H1 (cell line): ENCODE data around the gene TAOK1. TPM values are rescaled to one million over a fixed set of nuclear protein-coding genes. Genes with fewer than 3 reads are reported as not detected.

Source experiments
- CTCF ChIA-PET: fragments of 300-600 bp; sonication (Branson Sonifier 250); formaldehyde crosslinking; loops from one replicate; lab custom pipeline; 2021; ENCODE audit not compliant: partially characterized antibody; lab: Charles Lee
- POLR2A ChIA-PET: fragments of 300-600 bp; sonication (Branson Sonifier 250); formaldehyde crosslinking; loops from one replicate; lab custom pipeline; 2021; ENCODE audit warnings: inconsistent platforms; ENCODE audit not compliant: partially characterized antibody; lab: Charles Lee
- DNase-seq, 2 experiments: peaks; one replicate each; pipeline versions ENCODE4 v3.0.0 to v3.0.0-alpha.2; 2010 to 2022; ENCODE audit warnings: low spot score in 2 of 2, low read depth in 1 of 2, mixed read lengths in 1 of 2
- FAIRE-seq: peaks from 2 replicates; lab custom pipeline; 2011; peaks lifted over from hg19 to GRCh38; lab: Jason Lieb, UNC
- H2AFZ ChIP-seq: 2 replicates; pipeline ENCODE4 v1.8.1; 2012; ENCODE audit warnings: low read length, inconsistent platforms
- H2AK5ac ChIP-seq: 2 replicates; pipeline ENCODE4 v1.6.1; 2013; ENCODE audit warnings: low read depth, low read length
- H2BK120ac ChIP-seq: replicated peaks from 2 replicates; pipeline ENCODE3; 2013; ENCODE audit warnings: low read depth, low read length, inconsistent platforms
- H2BK12ac ChIP-seq: 2 replicates; pipeline ENCODE4 v1.6.1; 2013; ENCODE audit warnings: low read depth, low read length
- H2BK15ac ChIP-seq: 2 replicates; pipeline ENCODE4 v1.6.1; 2013; ENCODE audit warnings: low read length
- H2BK20ac ChIP-seq: 2 replicates; pipeline ENCODE4 v1.6.1; 2013; ENCODE audit warnings: low read length
- H2BK5ac ChIP-seq: 2 replicates; pipeline ENCODE4 v1.6.1; 2013; ENCODE audit warnings: low read depth, low read length
- H3K14ac ChIP-seq: 2 replicates; pipeline ENCODE4 v1.6.1; 2013; ENCODE audit warnings: inconsistent platforms; ENCODE audit not compliant: insufficient read length
- H3K18ac ChIP-seq: 2 replicates; pipeline ENCODE4 v1.6.1; 2013; ENCODE audit warnings: low read length; ENCODE audit errors: extremely low read depth
- H3K23ac ChIP-seq: 2 replicates; pipeline ENCODE4 v1.6.1; 2013; ENCODE audit warnings: inconsistent platforms; ENCODE audit not compliant: insufficient read length
- H3K23me2 ChIP-seq: 2 replicates; pipeline ENCODE4 v1.6.1; 2013; ENCODE audit warnings: low read depth, low read length
- H3K27ac ChIP-seq: 2 replicates; pipeline ENCODE4 v1.6.1; 2011; ENCODE audit warnings: low read depth, low read length, inconsistent platforms
- H3K27me3 ChIP-seq, 4 experiments: replicated peaks in 1 of 4; 1 replicate in 1 of 4; 2 replicates in 3 of 4; pipeline versions ENCODE4 v1.6.1 to v1.8.1; 2011 to 2013; ENCODE audit warnings: low read length in 3 of 4, mild to moderate bottlenecking in 3 of 4, inconsistent platforms in 2 of 4, mixed read lengths in 2 of 4, moderate library complexity in 1 of 4; ENCODE audit not compliant: control insufficient read depth in 3 of 4, insufficient read depth in 3 of 4; ENCODE audit errors: extremely low read depth in 1 of 4
- H3K36me3 ChIP-seq, 4 experiments: 2 replicates each; pipeline versions ENCODE4 v1.6.1 to v1.8.1; 2011 to 2013; ENCODE audit warnings: mild to moderate bottlenecking in 4 of 4, low read length in 3 of 4, moderate library complexity in 2 of 4, control low read depth in 1 of 4, inconsistent platforms in 1 of 4; ENCODE audit not compliant: insufficient read depth in 4 of 4, control insufficient read depth in 2 of 4
- H3K4ac ChIP-seq: replicated peaks from 2 replicates; pipeline ENCODE3; 2013; ENCODE audit warnings: low read length, low read depth, mixed read lengths, inconsistent platforms; ENCODE audit not compliant: insufficient read length
- H3K4me1 ChIP-seq, 4 experiments: replicated peaks in 1 of 4; 1 replicate in 1 of 4; 2 replicates in 3 of 4; pipeline versions ENCODE4 v1.6.1 to v1.8.1; 2011 to 2013; ENCODE audit warnings: low read length in 3 of 4, inconsistent platforms in 2 of 4, mixed read lengths in 1 of 4; ENCODE audit not compliant: insufficient read depth in 4 of 4, control insufficient read depth in 3 of 4
- H3K4me2 ChIP-seq, 2 experiments: 2 replicates each; pipeline versions ENCODE4 v1.6.1 to v1.8.1; 2011 to 2013; ENCODE audit warnings: low read depth in 2 of 2, low read length in 2 of 2, control low read depth in 1 of 2, inconsistent platforms in 1 of 2, mild to moderate bottlenecking in 1 of 2; ENCODE audit not compliant: insufficient read depth in 1 of 2
- H3K4me3 ChIP-seq, 4 experiments: fragments of 200-600, 300-600 bp in 1 of 4; sonication (generic), shearing (Covaris generic), sonication (Bioruptor Twin) in 1 of 4; 2 replicates each; pipeline versions ENCODE4 v1.5.1 to v1.8.1; 2011 to 2016; ENCODE audit warnings: low read length in 4 of 4, low read depth in 3 of 4, control low read depth in 2 of 4, inconsistent platforms in 2 of 4, mild to moderate bottlenecking in 2 of 4, mixed read lengths in 1 of 4, moderate library complexity in 1 of 4; ENCODE audit not compliant: insufficient read depth in 2 of 4; ENCODE audit errors: extremely low read depth in 1 of 4
- H3K56ac ChIP-seq: replicated peaks from 2 replicates; pipeline ENCODE3; 2013; ENCODE audit warnings: low read depth, mild to moderate bottlenecking, mixed read lengths, low read length, inconsistent platforms; ENCODE audit not compliant: insufficient read length
- H3K79me1 ChIP-seq: 2 replicates; pipeline ENCODE4 v1.6.1; 2013; ENCODE audit warnings: low read depth, low read length, control low read depth
- H3K79me2 ChIP-seq, 2 experiments: 2 replicates each; pipeline versions ENCODE4 v1.6.1 to v1.8.1; 2012 to 2013; ENCODE audit warnings: low read length in 2 of 2, mild to moderate bottlenecking in 2 of 2, inconsistent platforms in 1 of 2; ENCODE audit not compliant: insufficient read depth in 2 of 2, control insufficient read depth in 1 of 2
- H3K9ac ChIP-seq, 4 experiments: replicated peaks in 1 of 4; 1 replicate in 1 of 4; 2 replicates in 3 of 4; pipeline versions ENCODE4 v1.6.1 to v1.8.1; 2011 to 2013; ENCODE audit warnings: low read depth in 3 of 4, low read length in 3 of 4, control low read depth in 2 of 4, mild to moderate bottlenecking in 2 of 4, moderate library complexity in 2 of 4, inconsistent platforms in 1 of 4; ENCODE audit errors: extremely low read depth in 1 of 4
- H3K9me3 ChIP-seq, 2 experiments: 2 replicates each; pipeline versions ENCODE4 v1.6.1 to v1.8.1; 2012 to 2013; ENCODE audit warnings: mild to moderate bottlenecking in 2 of 2, moderate library complexity in 2 of 2, control low read depth in 1 of 2, inconsistent platforms in 1 of 2, low read depth in 1 of 2, low read length in 1 of 2, mixed read lengths in 1 of 2; ENCODE audit not compliant: insufficient read depth in 2 of 2
- H4K20me1 ChIP-seq, 2 experiments: replicated peaks in 1 of 2; 2 replicates each; pipeline versions ENCODE3 to v1.8.1; 2011 to 2013; ENCODE audit warnings: inconsistent platforms in 2 of 2, low read length in 2 of 2, mild to moderate bottlenecking in 1 of 2; ENCODE audit not compliant: insufficient read depth in 2 of 2, control insufficient read depth in 1 of 2
- H4K5ac ChIP-seq: 2 replicates; pipeline ENCODE4 v1.6.1; 2013; ENCODE audit warnings: low read length, low read depth, mixed read lengths, inconsistent platforms; ENCODE audit not compliant: insufficient read length
- H4K8ac ChIP-seq: 2 replicates; pipeline ENCODE4 v1.8.0; 2013; ENCODE audit warnings: mild to moderate bottlenecking, moderate library complexity, low read length, inconsistent platforms; ENCODE audit not compliant: insufficient read depth; ENCODE audit errors: extremely low read depth
- H4K91ac ChIP-seq: replicated peaks from 2 replicates; pipeline ENCODE3; 2013; ENCODE audit warnings: low read length, mixed read lengths, inconsistent platforms; ENCODE audit not compliant: insufficient read length
- RBBP5 ChIP-seq: IDR thresholded peaks from 2 replicates; pipeline ENCODE4 v1.7.1; 2012; ENCODE audit warnings: low read depth, mild to moderate bottlenecking, inconsistent platforms, low read length, moderate library complexity, borderline replicate concordance
- polyA plus RNA-seq, 7 experiments: library from polyadenylated mRNA; depleted of rRNA in 3 of 7; stranded (reverse) in 5 of 7; unstranded in 2 of 7; fragments of >200 nt in 5 of 7; fragments of 200-250 nt in 2 of 7; gene quantifications; 1 replicate in 5 of 7; 2 replicates in 1 of 7; 4 replicates in 1 of 7; pipeline versions ENCODE4 v1.2.1 to v1.2.3, GENCODE V29; 2011 to 2013; ENCODE audit warnings: missing spikeins in 2 of 7, mixed read lengths in 2 of 7
- total RNA-seq: library from RNA; stranded (reverse); fragmentation: NEBNext Ultra II Directional; extraction: Animal tissue kit (Norgen Biotek cat#: 25700); gene quantifications from 2 replicates; pipeline ENCODE4 v1.2.1, GENCODE V29; 2021

The TAOK1 gene
- total and polyA plus RNA-seq, 2 of the 8 experiments (the other 6 are each of a cell fraction or from before 2014, with no cell fraction given), result 12.2 to 90.6 TPM

GRCh38 chr17:29368161-29368560, 22.0 kb upstream of the TAOK1 start:
- Histone ChIP-seq H3K4me2 (no peak overlapping the region), H3K14ac (no peak overlapping the region), H3K23ac (no peak overlapping the region), H4K5ac (no peak overlapping the region), H4K8ac (no peak overlapping the region), H2AK5ac (no peak overlapping the region), H2BK15ac (no peak overlapping the region), H2BK120ac (no peak overlapping the region), H3K18ac (no peak overlapping the region), H3K36me3 (no peaks in the 10 kb centered on the region), H2AFZ (no peak overlapping the region), H4K20me1 (no peaks in the 10 kb centered on the region), H2BK5ac (no peak overlapping the region), H3K79me1 (no peaks in the 10 kb centered on the region), H4K91ac (no peak overlapping the region), H3K4me3 (no peak overlapping the region), H3K4ac (no peak overlapping the region), H2BK20ac (no peak overlapping the region), H3K23me2 (0 out of 2 replicates have a peak, but pooled peaks cover 2% of the 10 kb centered on the region), H3K27me3 (no peaks in the 10 kb centered on the region), H2BK12ac (no peak overlapping the region), H3K56ac (no peak overlapping the region), H3K9ac (no peak overlapping the region), H3K79me2 (no peaks in the 10 kb centered on the region), H3K9me3 (no peaks in the 10 kb centered on the region), H3K4me1 (peaks cover 0 to 3% (median 2%) of the 10 kb centered on the region in 4 experiments; a peak in 4 of 7 replicates), H3K27ac (no peak overlapping the region)
- TF ChIP-seq RBBP5, result no peak
- DNase-seq (no peak), FAIRE-seq (no peak)
- ChIA-PET CTCF (interaction anchor here (0.5 to 1.1 kb wide), 3 partner anchors 42 to 176 kb away, joined by 3 to 5 read pairs (median 4); no protein-coding TSS in a partner anchor), POLR2A (interaction anchor here (1.8 kb wide), 1 partner anchor 74 kb away, joined by 4 read pairs; the partner anchor contains the start of gene NUFIP2)
